IPS-18c (cell line): ENCODE data around the gene KREMEN2.

Source experiments
- H3K4me3 ChIP-seq: 2 replicates; pipeline ENCODE4 v1.7.0; 2013; ENCODE audit warnings: low read depth, mild to moderate bottlenecking, low read length, moderate library complexity; ENCODE audit not compliant: insufficient read depth
- H3K9me3 ChIP-seq: one replicate; pipeline ENCODE4 v1.6.1; 2013; ENCODE audit warnings: mild to moderate bottlenecking, low read length, moderate library complexity; ENCODE audit not compliant: control insufficient read depth, insufficient read depth

The KREMEN2 gene

DNA sequence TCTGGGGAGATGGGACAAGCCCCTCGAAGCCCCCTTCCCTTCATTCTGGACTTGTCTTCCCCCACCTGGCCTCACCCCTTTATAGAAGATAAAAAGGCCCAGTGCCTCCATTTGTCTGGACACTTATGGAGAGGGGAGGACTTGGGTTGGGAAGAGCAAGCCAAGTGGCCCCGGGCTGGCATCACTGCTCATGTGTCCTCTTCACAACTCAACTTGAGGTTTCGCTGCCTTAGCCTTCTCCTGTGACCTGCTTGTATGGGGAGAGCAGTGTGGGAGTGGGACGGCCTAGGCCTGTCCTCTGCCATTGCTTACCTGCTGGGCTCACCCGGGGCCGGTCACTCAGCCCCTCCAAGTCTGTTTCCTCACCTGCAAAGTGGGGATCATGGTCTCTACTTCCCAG is 6.5 kb downstream of the KREMEN2 start:
- H3K9me3 ChIP-seq: peaks cover 2% of the 10 kb centered on the region

DNA sequence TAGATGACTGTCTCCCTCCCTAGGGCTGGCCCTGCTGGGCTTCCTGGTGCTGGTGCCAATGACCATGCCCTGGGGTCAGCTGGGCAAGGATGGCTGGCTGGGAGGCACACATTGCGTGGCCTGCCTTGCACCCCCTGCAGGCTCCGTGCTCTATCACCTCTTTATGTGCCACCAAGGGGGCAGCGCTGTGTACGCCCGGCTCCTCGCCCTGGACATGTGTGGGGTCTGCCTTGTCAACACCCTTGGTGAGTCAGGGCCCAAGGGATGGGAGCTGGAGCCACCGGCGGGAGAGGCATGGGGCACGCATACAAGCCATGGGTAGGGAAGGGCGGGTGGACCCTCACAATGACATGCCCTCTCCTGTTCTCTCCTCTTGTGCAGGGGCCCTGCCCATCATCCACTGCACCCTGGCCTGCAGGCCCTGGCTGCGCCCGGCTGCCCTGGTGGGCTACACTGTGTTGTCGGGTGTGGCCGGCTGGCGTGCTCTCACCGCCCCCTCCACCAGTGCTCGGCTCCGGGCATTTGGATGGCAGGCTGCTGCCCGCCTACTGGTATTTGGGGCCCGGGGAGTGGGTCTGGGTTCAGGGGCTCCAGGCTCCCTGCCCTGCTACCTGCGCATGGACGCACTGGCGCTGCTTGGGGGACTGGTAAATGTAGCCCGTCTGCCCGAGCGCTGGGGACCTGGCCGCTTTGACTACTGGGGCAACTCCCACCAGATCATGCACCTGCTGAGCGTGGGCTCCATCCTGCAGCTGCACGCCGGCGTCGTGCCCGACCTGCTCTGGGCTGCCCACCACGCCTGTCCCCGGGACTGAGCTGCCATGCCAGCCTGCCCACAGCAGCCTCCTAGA is 7.3 kb downstream of the KREMEN2 start:
- H3K4me3 ChIP-seq: no peak overlapping the region
- H3K9me3 ChIP-seq: peaks cover 2% of the 10 kb centered on the region

More for the DNA sequence above, 6.5 kb downstream of the KREMEN2 start:
- peak overlapping the region; percentile 89 for H3K4me3 ChIP-seq

DNA sequence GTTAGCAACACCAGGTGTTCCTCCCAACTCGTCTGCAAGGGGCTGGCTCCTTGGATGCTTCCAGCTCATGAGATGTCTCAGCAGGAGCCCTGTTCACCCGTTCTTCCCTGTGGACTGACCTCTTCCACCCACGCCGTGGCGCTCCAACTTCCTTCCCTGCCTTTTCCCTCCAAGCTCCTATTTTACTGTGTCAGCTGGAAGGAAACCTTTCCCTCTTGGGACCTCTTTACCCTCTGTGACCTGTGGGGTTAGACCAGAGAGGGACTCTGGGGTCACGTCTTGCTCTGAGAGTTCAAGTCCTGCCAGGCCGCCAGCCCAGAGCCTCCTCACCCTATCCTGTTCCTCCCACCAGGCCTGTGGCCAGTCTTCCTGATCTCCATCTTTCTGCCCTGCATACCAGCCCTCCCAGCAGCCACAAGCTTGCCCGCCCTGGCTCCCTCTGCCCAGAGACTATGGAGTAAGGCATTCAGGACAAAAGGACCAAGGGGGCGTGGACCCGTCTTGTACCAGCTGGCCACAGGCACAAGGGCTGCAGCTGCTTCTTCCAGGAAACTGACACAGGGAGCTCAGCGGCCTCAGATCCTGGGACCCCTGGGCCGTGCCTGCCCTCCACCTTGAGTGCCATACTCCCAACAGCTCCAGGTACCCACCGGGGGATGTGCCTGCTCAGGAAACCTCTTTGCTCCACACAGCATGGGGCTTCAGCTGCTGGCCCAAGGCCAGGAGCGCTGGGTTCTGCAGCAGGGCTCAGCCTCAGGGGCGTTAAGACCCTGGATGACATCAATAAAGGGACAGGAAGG is 8.1 kb downstream of the KREMEN2 start:
- Histone ChIP-seq H3K4me3 (no peak overlapping the region), H3K9me3 (peaks cover 2% of the 10 kb centered on the region)

DNA sequence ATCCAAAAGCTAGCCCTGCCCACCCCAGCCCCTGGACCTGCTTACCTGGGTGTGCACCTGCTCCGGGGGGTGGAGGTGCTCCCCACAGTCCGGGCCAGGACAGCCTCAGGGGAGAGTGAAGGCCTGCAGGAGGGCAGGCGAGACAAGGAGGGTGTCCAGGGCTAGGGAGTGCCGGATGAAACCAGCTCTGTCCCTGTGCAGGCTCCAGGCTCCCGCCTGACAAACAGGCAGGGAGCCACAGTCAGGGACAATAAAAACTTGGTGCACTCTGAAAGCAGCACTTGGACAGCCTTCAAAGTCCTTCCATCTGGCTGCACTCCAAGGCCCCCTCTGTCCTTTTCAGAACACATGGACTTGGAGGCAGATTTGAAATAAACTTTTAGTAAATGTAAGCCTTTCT is 9.0 kb downstream of the KREMEN2 start:
- Histone ChIP-seq H3K9me3 (peaks cover 2% of the 10 kb centered on the region), H3K4me3 (no peak overlapping the region)

DNA sequence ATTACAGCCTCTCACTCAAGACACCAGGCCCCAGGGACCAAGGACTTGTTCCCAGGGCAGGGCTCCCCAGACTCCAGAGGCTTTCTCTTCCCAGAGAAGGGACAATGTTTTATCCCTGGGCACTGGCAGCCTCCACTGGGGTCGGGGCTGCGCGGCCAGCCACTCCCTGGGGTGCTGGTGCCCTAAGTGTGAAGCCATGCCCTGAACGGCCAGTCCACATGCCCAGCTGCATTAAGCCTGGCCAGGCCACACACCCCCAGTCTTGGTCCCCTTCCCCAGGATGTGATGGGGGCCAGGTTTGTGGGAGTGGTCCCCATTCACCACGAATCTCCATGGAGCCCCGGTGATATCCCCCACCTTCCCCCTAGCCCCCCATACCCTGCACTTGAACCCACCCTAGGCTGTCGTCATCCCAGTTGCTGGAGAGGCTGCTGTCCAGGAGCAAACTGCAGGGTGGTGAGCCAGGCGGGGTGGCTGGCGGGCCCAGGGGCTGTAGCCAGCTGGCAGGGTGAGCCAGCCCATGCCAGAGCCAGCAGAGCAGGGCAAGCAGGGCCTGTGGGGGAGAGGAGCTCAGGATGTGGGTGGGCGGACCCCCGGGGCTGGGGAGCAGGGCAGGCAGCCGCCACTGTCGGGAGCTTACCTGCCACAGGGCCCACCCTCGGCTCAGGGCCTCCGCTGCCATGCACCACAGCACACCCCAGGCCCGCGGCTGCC is 9.7 kb downstream of the KREMEN2 start:
- Histone ChIP-seq H3K9me3 (peaks cover 2% of the 10 kb centered on the region), H3K4me3 (no peak overlapping the region)

DNA sequence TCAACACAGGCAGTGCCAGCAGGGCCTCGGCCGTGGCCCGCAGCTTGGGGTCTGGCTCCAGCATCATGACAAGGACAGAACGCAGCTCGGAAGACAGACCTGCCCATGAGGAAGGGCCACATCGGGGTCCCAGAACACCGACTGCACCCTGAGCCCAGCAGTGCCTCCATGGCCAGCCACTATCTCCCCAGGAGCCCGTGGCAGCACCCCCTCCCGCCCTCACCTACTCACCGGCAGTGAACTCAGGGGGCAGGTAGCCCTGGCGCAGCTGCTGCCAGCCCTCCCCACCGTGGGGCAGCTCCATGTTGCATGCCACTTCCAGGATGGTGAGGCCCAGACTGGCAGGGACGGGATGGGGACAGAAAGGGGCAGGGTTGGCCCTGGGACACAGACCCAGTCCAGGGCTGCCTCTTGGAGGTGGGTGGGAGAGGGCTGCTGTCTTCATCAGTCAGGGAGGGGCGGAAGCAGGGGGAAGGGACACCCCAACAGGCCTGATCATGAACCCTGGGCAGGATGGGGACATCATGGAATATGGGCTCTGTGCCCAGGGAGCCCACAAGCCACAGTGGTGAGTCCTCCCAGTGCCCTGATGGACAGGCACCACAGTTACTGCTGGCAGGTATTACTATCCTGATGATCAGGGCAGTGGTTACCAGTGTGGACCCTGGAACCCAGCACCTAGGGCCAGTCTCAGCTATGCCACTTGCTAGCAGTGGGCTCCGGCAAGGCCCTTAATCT is 10.4 kb downstream of the KREMEN2 start:
- Histone ChIP-seq H3K4me3 (no peak overlapping the region), H3K9me3 (peaks cover 2% of the 10 kb centered on the region)

DNA sequence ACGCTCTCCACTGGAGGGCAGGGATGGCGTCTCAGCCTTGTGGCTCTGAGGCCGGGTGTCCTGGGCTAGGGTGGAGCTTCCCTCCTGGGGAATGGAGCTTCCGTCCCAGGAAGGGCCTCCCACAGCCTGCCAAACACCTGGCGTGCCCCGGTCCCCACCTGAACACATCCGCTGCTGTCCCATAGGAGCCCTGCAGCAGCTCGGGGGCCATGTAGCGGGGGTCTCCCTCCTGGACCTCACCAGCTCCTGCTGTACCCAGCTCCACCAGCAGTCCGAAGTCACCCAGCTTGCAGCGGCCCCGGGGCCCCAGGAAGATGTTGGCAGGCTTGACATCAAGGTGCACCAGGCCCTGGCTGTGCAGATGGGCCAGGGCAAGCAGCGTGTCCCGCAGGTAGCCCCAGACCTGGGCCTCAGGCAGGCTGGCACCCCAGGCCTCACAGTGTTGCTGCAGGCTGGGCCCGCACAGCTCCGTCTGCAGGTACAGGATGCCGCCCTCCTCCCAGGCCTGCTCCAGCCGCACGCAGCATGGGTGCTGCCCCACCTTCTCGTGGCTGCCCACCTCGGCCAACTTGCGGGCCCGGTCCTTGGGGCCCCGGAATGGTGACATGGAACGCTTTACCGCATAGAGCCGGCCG is 11.2 kb downstream of the KREMEN2 start:
- peaks cover 2% of the 10 kb centered on the region for H3K9me3 ChIP-seq
- no peak overlapping the region for H3K4me3 ChIP-seq

DNA sequence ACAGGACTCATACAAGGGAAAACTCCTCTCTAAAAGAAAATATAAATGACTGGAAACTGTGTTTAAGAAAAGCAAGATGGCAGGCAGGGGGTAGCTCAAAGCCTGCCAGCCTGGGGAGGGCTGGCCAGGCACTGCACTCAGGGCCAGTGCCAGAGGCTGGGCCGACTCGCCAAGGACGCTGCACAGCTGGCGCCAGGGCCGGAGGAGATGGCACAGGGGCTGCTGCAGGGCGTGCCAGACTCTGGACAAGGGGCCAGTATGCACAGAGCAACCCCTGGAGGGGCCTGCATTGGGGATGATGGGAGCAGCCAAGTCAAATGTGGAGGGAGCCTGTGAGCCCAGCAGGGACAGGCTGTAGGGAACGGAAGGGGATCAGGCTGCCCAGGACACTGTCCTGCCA is 12.1 kb downstream of the KREMEN2 start:
- no peak overlapping the region for H3K4me3 ChIP-seq
- H3K9me3 ChIP-seq: peaks cover 2% of the 10 kb centered on the region

DNA sequence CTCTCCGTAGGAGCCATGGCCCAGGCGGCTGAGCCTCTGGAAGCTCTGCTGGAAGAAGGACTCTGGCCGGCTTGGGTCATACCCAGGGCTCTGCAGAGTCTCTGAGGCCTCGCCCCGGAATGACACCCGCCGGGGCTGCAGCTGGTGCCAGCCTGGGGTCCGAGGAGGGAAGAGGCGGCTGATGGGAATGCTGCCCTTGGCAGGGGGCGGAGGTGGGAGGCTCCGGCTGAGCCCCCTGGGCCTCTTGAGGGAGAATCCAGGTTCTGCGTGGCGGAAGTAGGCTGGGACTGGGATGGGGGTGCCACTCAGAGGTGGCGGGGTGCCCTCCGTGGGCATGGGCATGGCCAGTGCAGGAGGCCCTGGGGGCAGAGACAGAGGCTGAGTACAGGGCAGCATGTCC is 12.6 kb downstream of the KREMEN2 start:
- Histone ChIP-seq H3K9me3 (peaks cover 4% of the 10 kb centered on the region), H3K4me3 (no peak overlapping the region)

DNA sequence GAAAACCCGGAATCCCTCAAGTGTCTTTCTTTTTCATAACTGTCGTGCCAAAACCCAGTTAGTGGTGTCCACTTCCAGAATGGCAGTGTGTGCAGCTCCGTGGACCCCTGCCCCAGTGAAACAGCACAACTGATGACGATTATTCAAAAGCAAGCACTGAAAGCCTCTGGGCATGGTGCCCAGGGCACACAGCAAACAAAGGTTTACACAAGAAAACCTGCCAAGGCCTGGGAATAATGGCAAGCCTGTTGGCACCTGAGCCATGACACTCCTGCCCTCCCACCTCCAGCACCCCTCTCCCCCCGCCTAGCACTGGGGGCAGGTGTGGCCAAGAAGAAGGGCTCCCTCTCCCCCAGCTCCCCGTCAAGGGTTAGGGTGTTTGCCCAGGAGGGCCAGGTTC is 13.4 kb downstream of the KREMEN2 start:
- no peak overlapping the region for H3K4me3 ChIP-seq
- H3K9me3 ChIP-seq: peaks cover 4% of the 10 kb centered on the region

DNA sequence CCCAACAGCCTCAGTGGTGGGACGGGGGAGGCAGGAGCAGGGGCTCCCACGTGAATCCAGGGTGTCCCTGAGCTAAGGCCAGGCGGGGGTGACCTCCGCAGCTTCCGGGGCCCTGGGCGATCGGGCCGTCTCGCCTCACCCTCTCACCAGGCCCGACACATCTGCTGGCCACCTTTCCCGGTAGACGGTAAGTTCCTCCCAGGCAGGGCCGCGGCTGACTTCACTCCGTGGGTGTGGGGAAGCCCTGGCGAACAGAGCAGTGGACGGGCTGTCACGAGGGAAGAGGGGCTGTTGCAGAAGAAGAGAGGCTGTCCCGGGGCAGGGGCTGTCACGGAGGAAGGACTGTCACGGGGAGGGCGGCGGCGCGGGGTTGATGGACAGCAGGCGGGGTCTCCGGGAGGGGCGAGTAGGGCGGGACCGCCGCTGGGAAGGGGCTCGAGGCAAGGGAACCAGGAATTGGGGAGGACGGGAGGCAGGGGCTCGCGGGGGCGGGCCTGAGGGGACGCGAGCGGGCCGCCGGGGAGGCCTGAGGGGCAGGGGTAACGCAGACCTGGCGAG is 15.7 kb downstream of the KREMEN2 start:
- Histone ChIP-seq H3K4me3 (peak overlapping the region; percentile 96), H3K9me3 (peaks cover 2% of the 10 kb centered on the region)

DNA sequence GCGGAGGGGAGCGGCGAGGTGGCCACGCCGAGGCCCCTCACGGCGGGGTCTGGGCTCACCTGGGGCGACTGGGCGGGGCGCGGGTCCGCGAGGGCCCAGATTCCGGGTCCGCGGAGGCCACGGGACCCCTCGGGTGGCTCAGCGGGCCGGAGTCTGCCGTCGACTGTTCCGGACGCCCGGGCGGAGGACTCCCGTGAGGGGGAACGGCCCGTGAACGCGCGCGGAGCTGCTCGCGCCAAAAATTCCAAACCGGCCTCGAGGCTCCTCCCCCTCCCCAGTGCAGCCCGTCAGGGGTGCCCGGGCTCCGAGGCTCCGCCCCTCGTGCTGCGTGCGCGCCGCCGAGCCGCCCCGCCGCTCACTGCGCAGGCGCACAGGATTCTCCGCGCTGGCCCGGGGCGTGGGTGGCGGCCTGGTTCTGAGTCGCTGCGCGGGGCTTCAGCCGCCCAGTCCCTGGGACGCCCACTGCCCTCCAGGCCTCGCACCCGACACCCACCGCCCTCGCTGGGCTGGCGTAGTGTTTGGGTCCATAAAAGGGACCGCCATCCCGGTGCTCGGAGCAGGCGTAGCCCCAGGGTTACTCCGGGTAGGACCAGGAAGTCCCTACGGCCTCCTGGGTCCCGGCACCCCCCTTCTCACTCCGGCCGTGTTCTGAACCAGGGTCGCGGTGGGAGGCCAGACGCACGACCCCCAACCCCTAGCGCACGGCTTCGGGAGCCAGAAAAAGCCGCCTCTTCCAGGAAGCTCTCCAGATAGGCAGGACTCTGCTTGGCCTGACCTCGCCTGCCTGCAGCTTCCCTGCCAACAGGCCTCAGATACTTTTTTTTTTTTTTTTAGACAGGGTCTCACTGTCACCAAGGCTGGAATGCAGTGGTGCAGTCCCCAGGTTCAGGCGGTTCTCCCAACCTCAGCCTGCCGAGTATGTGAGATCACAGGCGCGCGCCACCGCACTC is 16.4 kb downstream of the KREMEN2 start, which contains the start of gene PKMYT1:
PKMYT1 (minus strand) TSS at position 220 of the 950 bp plus-strand sequence. CDS start 789 bp downstream, outside the sequence.
- peaks cover 2% of the 10 kb centered on the region for H3K9me3 ChIP-seq
- H3K4me3 ChIP-seq: peak within 1 kb of the TSS; percentile 96

DNA sequence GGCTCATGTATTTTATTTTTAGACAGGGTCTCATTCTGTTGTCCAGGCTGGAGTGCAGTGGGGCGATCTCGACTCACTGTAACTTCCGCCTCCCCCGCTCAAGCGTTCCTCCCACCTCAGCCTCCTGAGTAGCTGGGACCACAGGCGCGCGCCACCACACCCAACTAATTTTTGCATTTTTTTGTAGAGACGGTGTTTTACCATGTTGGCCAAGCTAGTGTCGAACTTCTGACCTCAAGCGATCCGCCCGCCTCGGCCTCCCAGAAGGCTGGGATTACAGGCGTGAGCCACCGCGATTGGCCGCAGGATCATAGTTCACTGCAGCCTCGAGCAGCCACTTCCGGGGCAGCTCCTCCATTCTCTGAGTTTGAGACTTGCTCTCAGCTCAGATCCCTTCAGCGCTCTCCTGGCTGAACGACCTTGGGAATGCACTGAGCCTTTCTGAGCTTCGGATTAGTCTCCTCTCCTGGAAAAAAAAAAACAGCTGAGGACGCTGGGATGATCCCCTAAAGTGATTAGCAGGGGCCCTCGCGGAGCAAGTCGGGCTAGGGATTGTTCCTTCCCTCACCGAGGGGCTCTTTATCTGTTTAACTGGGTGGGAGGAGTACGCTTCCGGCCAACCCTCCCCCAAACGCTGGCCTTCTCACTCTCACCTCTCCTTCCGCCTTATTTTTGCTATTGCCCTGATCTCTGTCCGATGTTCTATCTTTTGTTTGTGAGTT is 17.3 kb downstream of the KREMEN2 start:
- Histone ChIP-seq H3K4me3 (peak overlapping the region; percentile 96), H3K9me3 (peaks cover 2% of the 10 kb centered on the region)

DNA sequence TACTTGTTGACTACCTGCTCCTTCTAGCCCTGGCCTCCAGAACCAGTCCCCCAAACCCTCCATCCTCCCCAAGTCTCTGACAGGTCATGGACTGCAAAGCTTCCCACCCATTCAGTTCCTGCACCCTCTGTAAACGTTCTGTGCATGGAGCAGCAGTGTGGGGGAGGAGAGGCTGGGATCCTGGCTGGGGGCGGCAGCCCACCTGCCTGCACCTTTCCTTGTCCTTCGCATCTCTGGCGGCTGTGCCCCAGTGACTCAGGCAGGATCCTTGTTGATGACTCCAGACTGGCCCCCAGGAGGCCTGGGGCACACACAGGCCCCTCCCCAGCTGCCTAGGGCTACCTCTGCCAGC is 17.8 kb downstream of the KREMEN2 start:
- H3K9me3 ChIP-seq: peaks cover 2% of the 10 kb centered on the region
- H3K4me3 ChIP-seq: peak overlapping the region; percentile 32; the same call in 1 of the 2 replicates

DNA sequence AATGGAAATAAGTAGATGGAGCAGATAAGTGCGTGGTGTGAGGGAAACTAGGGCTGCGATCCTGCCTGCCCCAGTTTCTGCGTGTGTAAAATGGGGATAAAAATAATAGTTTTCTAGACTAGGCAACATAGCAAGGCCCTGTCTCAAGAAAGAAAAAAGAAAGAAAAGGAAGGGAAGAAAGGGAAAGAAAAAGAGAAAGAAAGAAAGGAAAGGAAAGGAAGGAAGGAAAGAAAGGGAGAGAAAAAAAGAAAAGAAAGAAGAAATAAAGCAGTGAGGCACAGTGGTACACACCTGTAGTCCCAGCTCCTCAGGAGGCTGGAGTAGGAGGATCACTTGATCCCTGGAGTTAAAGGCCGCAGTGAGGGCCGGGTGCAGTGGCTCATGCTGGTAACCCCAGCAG is 18.3 kb downstream of the KREMEN2 start:
- no peak overlapping the region for H3K4me3 ChIP-seq

More for the DNA sequence above, 18.3 kb downstream of the KREMEN2 start:
- H3K9me3 ChIP-seq: peaks cover 2% of the 10 kb centered on the region
